AG09319 (cell line): ENCODE measurements around the gene FBXL7.

ENCODE experiments used
- DNase-seq: peaks from one replicate; pipeline ENCODE4 v3.0.0-alpha.2; 2010; ENCODE audit warnings: low read depth; ENCODE audit errors: extremely low read depth
- TF ChIP-seq, protein P1 (sequence below): IDR thresholded peaks from 2 replicates; pipeline ENCODE4 v1.5.1; 2011; ENCODE audit warnings: low read depth, mild to moderate bottlenecking, inconsistent platforms, low read length, moderate library complexity

Gene FBXL7

DNA sequence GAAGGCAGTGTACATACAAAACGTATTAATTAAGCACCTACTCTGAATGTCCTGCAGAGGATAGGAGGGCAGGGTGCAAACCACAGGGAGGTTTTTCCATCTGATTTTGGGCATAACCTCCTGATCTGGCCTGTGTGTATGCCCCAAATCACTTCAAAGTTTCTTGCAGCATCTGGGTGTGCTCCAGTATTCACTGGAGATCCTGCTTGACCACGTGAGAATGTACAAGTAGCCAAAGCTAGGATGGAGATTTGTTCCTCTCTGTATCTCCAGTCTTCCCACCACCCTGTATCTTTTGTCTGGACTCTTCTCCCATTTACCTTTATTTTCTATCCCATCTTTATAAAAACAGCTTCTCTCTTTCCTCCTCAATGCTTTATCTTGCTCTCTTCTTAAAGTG lies 207.7 kb downstream of the FBXL7 start:
- DNase-seq = no peak
- TF ChIP-seq, protein P1, sequence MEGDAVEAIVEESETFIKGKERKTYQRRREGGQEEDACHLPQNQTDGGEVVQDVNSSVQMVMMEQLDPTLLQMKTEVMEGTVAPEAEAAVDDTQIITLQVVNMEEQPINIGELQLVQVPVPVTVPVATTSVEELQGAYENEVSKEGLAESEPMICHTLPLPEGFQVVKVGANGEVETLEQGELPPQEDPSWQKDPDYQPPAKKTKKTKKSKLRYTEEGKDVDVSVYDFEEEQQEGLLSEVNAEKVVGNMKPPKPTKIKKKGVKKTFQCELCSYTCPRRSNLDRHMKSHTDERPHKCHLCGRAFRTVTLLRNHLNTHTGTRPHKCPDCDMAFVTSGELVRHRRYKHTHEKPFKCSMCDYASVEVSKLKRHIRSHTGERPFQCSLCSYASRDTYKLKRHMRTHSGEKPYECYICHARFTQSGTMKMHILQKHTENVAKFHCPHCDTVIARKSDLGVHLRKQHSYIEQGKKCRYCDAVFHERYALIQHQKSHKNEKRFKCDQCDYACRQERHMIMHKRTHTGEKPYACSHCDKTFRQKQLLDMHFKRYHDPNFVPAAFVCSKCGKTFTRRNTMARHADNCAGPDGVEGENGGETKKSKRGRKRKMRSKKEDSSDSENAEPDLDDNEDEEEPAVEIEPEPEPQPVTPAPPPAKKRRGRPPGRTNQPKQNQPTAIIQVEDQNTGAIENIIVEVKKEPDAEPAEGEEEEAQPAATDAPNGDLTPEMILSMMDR = no peak

DNA sequence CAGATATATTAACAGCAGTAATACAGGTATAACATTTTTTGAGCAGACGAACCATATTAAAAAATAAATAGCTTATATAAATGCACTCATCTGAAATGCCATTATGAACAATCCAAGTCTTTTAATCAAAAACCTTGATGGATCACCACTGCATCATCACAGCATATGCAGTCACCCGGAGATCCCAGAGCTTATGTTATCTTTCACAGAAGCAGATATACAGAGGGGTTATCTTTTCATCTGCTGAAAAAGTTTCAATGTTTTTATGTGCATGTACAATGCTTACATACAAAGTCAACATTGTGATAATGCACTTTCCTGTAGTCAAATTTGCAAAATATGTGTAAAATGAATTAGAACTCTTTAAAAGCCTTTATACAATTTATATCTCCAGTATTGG lies 211.9 kb downstream of the FBXL7 start:
- TF ChIP-seq, protein P1 = no peak
- DNase-seq = no peak

- TF ChIP-seq, protein P1 = no peak
- no peak for DNase-seq
These were observed 215.6 kb downstream of the FBXL7 start for GRCh38 chr5:15715535-15715934.

GRCh38 chr5:15715967-15716366 lies 216.0 kb downstream of the FBXL7 start:
- DNase-seq = no peak
- TF ChIP-seq, protein P1 = no peak

DNA sequence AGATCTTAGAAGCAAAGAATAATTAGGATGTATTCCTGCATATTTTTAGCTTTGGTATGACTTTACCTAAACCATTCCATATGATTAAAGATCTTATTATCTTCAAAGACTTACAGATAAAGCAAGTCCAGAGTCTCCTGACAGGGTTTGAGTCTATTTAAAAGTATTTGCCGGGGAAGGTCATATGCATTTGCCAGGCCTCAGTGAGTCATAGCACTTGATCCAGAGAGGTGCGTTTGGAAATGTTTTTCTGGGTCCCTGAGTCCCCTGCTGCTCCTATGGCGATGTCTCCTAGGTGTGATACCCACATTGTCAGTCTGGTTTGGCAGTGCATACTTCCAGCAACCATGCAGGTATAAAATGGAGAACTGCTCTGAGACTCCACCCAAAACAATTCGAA lies 217.0 kb downstream of the FBXL7 start:
- TF ChIP-seq, protein P1 = no peak

DNA sequence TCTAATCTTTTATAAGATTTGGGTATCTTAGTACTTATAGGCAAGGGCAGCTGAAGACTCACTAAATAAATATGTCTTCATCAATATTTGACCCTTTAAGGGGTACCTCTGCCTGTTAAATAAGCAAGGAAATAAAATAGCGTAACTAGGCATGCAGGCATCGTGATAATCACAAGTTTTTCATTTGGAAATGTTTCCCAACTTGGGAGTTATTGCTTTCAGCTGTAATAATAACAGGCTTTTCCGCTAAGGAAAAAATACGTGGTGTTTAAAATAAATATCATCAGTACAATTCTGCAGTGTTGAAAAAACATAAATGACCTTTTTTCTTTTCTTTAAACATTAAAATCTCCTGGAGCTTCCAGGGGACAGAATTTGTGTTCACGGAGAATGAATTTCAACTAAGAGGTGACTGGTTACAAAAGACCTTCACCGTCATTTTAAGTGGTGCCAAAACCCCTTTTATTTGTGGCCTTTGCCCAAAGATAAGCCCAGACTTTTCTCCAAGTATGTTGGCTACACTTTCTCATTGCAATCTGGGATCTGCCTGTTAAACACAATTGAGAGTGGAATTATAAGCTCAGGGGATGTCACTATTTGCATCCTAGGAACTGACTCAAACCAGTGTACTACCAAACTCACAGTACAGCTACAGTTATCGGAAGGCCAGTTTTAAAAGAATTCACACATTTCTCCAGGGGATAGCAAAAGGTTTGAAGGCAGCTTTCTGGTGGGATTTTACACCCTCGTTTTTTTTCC lies 218.6 kb downstream of the FBXL7 start:
- TF ChIP-seq, protein P1 = no peak
- no peak for DNase-seq

More for the DNA sequence above, 217.0 kb downstream of the FBXL7 start:
- DNase-seq = no peak

DNA sequence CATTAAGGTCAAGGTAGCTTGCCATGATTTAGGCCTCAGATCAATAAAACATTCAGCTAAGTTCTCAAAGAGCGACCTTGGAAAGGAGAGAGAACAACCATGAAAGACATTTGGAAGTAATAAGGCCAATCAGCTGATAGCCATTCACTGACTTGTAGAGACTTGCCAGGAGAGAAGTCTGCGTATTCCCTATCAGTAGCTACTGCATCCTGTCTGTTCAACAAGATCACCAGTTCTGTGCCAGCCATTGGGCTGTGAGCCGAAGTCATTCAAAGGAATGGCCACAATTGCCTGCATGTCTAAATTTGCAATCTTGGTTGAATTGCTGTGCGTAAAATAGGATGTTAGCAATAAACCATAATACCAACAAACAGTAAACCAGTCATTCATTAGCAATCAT lies 219.8 kb downstream of the FBXL7 start:
- DNase-seq = no peak
- TF ChIP-seq, protein P1 = no peak
